Activated CD8-positive, alpha-beta T cell treated with anti-CD3 and anti-CD28 coated beads for 36 hours (primary cell): ENCODE data around the gene SMC5. TPM values are rescaled to one million over a fixed set of nuclear protein-coding genes. Genes with fewer than 3 reads are reported as not detected.
A peak's percentile ranks its signal among the peaks of the same experiment; 100 is the strongest.

Experiments
- ATAC-seq: fragments of 200-7000 bp; cut with Tn5 transposase; one replicate; pipeline ENCODE4 v1.10.0; 2021; ENCODE audit warnings: mild to moderate bottlenecking, moderate library complexity
- CTCF ChIA-PET: fragments of 350-600 bp; sonication (Branson Sonifier 250); formaldehyde crosslinking; loops from one replicate; lab custom pipeline; 2021; ENCODE audit warnings: antibody characterized with exemption; lab: Charles Lee
- POLR2A ChIA-PET: fragments of 350-600 bp; sonication (Branson Sonifier 250); formaldehyde crosslinking; loops from one replicate; lab custom pipeline; 2021; ENCODE audit warnings: antibody characterized with exemption; lab: Charles Lee
- DNase-seq: peaks from one replicate; pipeline ENCODE4 v3.0.0-alpha.2; 2020
- H3K27ac Mint-ChIP-seq: one replicate; pipeline ENCODE4 v1.8.0; 2021; ENCODE audit warnings: mild to moderate bottlenecking, mixed read lengths
- H3K27me3 Mint-ChIP-seq: one replicate; pipeline ENCODE4 v1.8.0; 2021; ENCODE audit warnings: mixed read lengths
- H3K36me3 Mint-ChIP-seq: one replicate; pipeline ENCODE4 v1.8.0; 2021; ENCODE audit warnings: low read depth, mixed read lengths
- H3K4me1 Mint-ChIP-seq: one replicate; pipeline ENCODE4 v1.8.0; 2021; ENCODE audit warnings: low read depth, mixed read lengths
- H3K4me3 Mint-ChIP-seq: one replicate; pipeline ENCODE4 v1.8.0; 2021; ENCODE audit warnings: mild to moderate bottlenecking, moderate library complexity, mixed read lengths
- H3K9me3 Mint-ChIP-seq: one replicate; pipeline ENCODE4 v1.8.0; 2021; ENCODE audit warnings: mixed read lengths
- intact Hi-C: fragments of 100-400 bp; cut with micrococcal nuclease; formaldehyde crosslinking; loops from one replicate; pipeline ENCODE4 v1.10.0; 2022
- total RNA-seq, 2 experiments: library from RNA; stranded (reverse); gene quantifications; one replicate each; pipeline ENCODE4 v1.2.3, GENCODE V29; 2021
- TF ChIP-seq, protein P1 (sequence below): fragments of 200-600 bp; IDR thresholded peaks from one replicate; pipeline ENCODE4 v1.8.0; 2022; ENCODE audit warnings: antibody characterized with exemption, mild to moderate bottlenecking

The SMC5 gene
- total RNA-seq, result 10 to 100 TPM; 30.9 to 32.0 TPM

DNA sequence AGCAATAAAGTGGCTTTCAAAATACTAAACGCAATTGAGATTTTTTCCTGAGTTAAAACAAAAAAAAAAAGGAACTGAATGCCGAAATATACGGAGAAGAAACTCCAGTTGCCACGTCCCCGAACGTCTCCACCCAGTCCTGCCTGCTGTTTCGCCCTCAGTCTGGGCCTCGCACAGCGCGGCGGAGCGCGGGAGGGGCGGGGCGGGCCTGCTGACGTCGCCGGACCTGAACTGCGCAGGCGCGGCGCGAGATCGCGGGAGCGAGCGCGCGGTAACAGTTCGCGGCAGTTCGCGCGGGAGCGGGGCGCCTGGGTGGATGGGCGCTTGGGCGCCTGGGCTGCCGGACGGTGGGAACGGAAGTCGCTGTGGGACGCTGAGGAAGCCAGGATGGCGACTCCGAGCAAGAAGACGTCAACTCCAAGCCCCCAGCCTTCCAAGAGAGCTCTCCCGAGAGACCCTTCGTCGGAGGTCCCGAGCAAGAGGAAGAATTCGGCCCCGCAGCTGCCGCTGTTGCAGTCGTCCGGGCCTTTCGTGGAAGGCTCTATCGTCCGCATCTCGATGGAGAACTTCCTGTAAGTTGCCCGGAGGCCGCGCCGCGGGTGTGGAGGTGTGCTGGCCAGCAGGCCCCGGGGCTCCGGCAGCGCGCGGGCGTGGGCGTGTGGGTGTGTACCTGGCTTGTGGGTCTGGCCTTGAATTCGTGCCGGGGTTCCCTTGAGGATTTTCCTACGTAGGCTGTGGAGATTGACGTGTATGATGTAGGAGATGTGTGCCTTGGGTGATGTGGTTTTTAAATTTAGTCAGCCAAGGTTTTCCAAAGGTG is at the start of gene SMC5:
TSS of gene SMC5 (plus strand) at position 287 of the 820 bp plus-strand sequence. CDS start at position 388, 101 bp downstream.
- Mint-ChIP-seq H3K4me1 (peaks cover 53% of the 10 kb centered on the region), H3K27ac (peak within 1 kb of the TSS; percentile 98), H3K4me3 (peak within 1 kb of the TSS; percentile 93), H3K36me3 (peaks cover 36% of the 10 kb centered on the region), H3K9me3 (no peaks in the 10 kb centered on the region), H3K27me3 (no peaks in the 10 kb centered on the region)
- peak; percentile 88 for ATAC-seq
- peak; percentile 89 for DNase-seq
- ChIA-PET CTCF (interaction anchor here (1.5 kb wide), 1 partner anchor 146 kb away, joined by 3 read pairs; no protein-coding TSS in a partner anchor), POLR2A (interaction anchor here (1.0 to 2.6 kb wide), 4 partner anchors 153 to 500 kb away, joined by 3 to 7 read pairs (median 5); partner anchors contain the start of gene PTAR1)
- intact Hi-C loops, result no loop called here
- TF ChIP-seq, protein P1, sequence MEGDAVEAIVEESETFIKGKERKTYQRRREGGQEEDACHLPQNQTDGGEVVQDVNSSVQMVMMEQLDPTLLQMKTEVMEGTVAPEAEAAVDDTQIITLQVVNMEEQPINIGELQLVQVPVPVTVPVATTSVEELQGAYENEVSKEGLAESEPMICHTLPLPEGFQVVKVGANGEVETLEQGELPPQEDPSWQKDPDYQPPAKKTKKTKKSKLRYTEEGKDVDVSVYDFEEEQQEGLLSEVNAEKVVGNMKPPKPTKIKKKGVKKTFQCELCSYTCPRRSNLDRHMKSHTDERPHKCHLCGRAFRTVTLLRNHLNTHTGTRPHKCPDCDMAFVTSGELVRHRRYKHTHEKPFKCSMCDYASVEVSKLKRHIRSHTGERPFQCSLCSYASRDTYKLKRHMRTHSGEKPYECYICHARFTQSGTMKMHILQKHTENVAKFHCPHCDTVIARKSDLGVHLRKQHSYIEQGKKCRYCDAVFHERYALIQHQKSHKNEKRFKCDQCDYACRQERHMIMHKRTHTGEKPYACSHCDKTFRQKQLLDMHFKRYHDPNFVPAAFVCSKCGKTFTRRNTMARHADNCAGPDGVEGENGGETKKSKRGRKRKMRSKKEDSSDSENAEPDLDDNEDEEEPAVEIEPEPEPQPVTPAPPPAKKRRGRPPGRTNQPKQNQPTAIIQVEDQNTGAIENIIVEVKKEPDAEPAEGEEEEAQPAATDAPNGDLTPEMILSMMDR, result no peak

DNA sequence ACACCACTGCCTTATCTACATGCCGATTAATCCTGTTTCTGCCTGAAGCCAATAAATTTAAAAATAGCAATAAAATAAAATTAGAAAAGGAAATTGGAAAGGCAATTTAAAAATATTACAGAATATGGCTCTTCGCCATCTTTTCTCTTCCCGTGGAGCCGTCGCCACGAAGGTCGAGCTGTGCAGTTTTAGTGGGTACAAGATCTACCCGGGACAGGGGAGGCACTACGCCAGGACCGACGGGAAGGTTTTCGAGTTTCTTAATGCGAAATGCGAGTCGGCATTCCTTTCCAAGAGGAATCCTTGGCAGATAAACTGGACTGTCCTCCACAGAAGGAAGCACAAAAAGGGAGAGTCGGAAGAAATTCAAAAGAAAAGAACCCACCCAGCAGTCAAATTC is 41.7 kb upstream of the SMC5 start:
- no peaks in the 10 kb centered on the region for H3K27me3 Mint-ChIP-seq
- ATAC-seq (no peak), DNase-seq (no peak)
- ChIA-PET CTCF (no interaction called here), POLR2A (no interaction called here)
- H3K36me3 Mint-ChIP-seq, result peaks cover 19% of the 10 kb centered on the region
- H3K9me3 Mint-ChIP-seq, result peaks cover 9% of the 10 kb centered on the region
- H3K27ac Mint-ChIP-seq, result no peak overlapping the region
- intact Hi-C loops, result no loop called here
- H3K4me1 Mint-ChIP-seq, result no peaks in the 10 kb centered on the region
- TF ChIP-seq, protein P1, result no peak
- H3K4me3 Mint-ChIP-seq, result no peak overlapping the region

DNA sequence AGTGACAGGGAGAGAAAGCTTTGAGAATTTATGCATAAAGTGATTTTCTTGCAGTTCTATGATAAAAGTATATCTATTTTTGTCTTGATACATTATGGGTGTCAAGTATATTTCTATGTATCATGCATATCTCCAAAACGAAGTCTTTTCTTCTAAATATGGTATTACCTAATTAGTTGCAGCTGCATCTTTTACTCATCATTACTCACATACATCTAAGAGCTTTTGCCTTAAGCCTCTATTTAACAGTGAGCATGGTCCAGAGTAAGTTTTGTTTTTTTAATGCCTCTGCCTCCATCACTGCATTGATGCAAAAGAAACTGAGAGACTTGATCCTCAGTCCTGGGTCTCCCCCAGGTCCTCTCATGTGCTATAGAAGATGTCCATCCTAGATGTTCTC is 40.0 kb upstream of the SMC5 start:
- intact Hi-C loops, result no loop called here
- CTCF ChIA-PET, result interaction anchor here (1.6 kb wide), 1 partner anchor 11 kb away, joined by 4 read pairs; no protein-coding TSS in a partner anchor

DNA sequence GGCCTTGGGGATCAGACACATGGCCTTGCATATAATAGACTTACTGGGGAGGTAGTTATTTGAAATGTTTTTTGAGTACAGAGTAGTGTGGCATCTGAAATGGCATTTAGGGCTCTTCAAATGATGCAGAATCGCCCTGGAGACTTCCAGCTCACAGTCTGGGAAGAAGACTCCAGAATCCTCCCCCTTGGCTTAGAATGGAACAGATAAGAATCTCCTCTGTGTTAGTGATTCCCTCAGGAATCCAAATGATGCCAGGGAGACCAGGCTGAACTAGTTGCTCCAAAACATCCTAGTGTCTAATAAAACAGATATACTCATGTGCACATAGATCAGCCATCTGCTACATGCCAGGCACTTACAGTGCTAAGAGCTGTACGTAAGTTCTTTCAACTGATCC is 38.6 kb upstream of the SMC5 start:
- no peak for ATAC-seq
- Mint-ChIP-seq H3K4me3 (no peak overlapping the region), H3K9me3 (no peaks in the 10 kb centered on the region), H3K4me1 (no peaks in the 10 kb centered on the region), H3K27me3 (no peaks in the 10 kb centered on the region), H3K27ac (no peak overlapping the region), H3K36me3 (peaks cover 2% of the 10 kb centered on the region)
- POLR2A ChIA-PET, result no interaction called here
- CTCF ChIA-PET, result interaction anchor here (0.8 kb wide), 1 partner anchor 48 kb away, joined by 3 read pairs; no protein-coding TSS in a partner anchor
- TF ChIP-seq, protein P1, result no peak
- intact Hi-C loops, result no loop called here
- DNase-seq, result no peak

More for the DNA sequence above, 40.0 kb upstream of the SMC5 start:
- no peaks in the 10 kb centered on the region for H3K4me1 Mint-ChIP-seq
- no peak for DNase-seq
- H3K9me3 Mint-ChIP-seq, result peaks cover 5% of the 10 kb centered on the region
- no peak overlapping the region for H3K4me3 Mint-ChIP-seq
- peaks cover 12% of the 10 kb centered on the region for H3K36me3 Mint-ChIP-seq
- ATAC-seq, result no peak
- POLR2A ChIA-PET, result no interaction called here
- H3K27ac Mint-ChIP-seq, result no peak overlapping the region
- TF ChIP-seq, protein P1, result no peak
- H3K27me3 Mint-ChIP-seq, result no peaks in the 10 kb centered on the region

DNA sequence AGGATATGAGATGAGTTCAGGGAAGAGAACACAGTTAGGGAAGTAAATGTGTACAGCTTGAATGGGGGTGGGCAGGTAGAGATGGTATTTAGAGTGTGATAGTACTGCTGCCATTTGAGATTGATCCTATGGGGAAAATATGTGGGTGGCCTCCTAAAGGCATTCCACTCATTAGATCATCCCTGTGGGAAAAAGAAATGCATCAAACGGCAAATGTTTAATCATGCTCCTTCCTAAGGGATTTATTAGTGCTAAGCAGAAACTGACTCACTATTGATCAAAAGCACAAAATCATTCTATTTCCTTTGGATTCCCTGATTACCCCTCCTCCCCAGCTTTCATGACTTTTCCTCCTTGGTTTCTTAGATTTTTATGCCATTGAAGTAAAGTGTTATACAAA is 36.4 kb upstream of the SMC5 start:
- no peak for ATAC-seq
- Mint-ChIP-seq H3K4me3 (no peak overlapping the region), H3K27me3 (no peaks in the 10 kb centered on the region), H3K4me1 (no peaks in the 10 kb centered on the region), H3K27ac (no peak overlapping the region), H3K9me3 (no peaks in the 10 kb centered on the region), H3K36me3 (no peaks in the 10 kb centered on the region)
- ChIA-PET POLR2A (no interaction called here), CTCF (interaction anchor here (1.3 kb wide), 1 partner anchor 251 kb away, joined by 3 read pairs; no protein-coding TSS in a partner anchor)
- intact Hi-C loops, result no loop called here
- TF ChIP-seq, protein P1, result no peak
- no peak for DNase-seq
